CD4-positive, alpha-beta T cell treated with Interleukin-21 for 1 hour (primary cell): ENCODE data around the gene BEND3.
"Not testable (repeated sequence)": the region's sequence is repeated elsewhere in the genome, so short reads cannot be mapped to it uniquely, and the experiment has no call there.

Source experiments
- DNase-seq: peaks from one replicate; pipeline ENCODE4 v3.0.0-alpha.2; 2020

BEND3 gene

GRCh38 chr6:107026965-107027364 is 88.3 kb downstream of the BEND3 start:
- no peak for DNase-seq

- no peak for DNase-seq
These were observed 93.7 kb downstream of the BEND3 start for GRCh38 chr6:107021446-107022185.

- DNase-seq: no peak
These were observed 95.1 kb downstream of the BEND3 start for GRCh38 chr6:107020239-107020638.

- not testable (repeated sequence) for DNase-seq
These were observed 95.7 kb downstream of the BEND3 start for GRCh38 chr6:107019628-107020027.

GRCh38 chr6:107019047-107019446 is 96.3 kb downstream of the BEND3 start:
- no peak for DNase-seq
